A549 (cell line): ENCODE measurements around the gene KDM4B. TPM values are rescaled to one million over a fixed set of nuclear protein-coding genes. Genes with fewer than 3 reads are reported as not detected.

Source experiments
- ATAC-seq, 2 experiments: fragments of 200-7000 bp in 1 of 2; fragments of >200 bp in 1 of 2; cut with Nextera tagmentation in 1 of 2; cut with Tn5 transposase in 1 of 2; 3 replicates each; pipeline versions ENCODE4 v1.8.0 to v1.9.1; 2018 to 2020; ENCODE audit warnings: mild to moderate bottlenecking in 1 of 2, moderate library complexity in 1 of 2
- CTCF ChIA-PET: fragments of 300-600 bp; sonication (Branson Sonifier 250); formaldehyde crosslinking; extraction: SDS; loops from one replicate; lab custom pipeline; 2021; ENCODE audit warnings: antibody characterized with exemption, inconsistent platforms; lab: Yijun Ruan, JAX
- POLR2A ChIA-PET: fragments of 350-600 bp; formaldehyde crosslinking; extraction: SDS; loops from one replicate; lab custom pipeline; 2021; ENCODE audit warnings: antibody characterized with exemption, inconsistent platforms; lab: Yijun Ruan, JAX
- DNase-seq, 2 experiments: peaks; one replicate each; pipeline versions ENCODE4 v3.0.0 to v3.0.0-alpha.2; 2011 to 2016; ENCODE audit warnings: low read depth in 1 of 2, low spot score in 1 of 2
- FAIRE-seq: peaks from 2 replicates; lab custom pipeline; 2011; peaks lifted over from hg19 to GRCh38; lab: Jason Lieb, UNC
- H3K27ac ChIP-seq, 2 experiments: fragments of >200 bp; sonication (Bioruptor Twin); formaldehyde crosslinking; 3 replicates each; pipeline ENCODE4 v1.5.1; 2016 to 2017
- H3K4me1 ChIP-seq: fragments of >200 bp; sonication (Bioruptor Twin); formaldehyde crosslinking; 3 replicates; pipeline ENCODE4 v1.6.1; 2016
- H3K4me2 ChIP-seq: fragments of >200 bp; sonication (Bioruptor Twin); formaldehyde crosslinking; 3 replicates; pipeline ENCODE4 v1.6.1; 2016
- H3K4me3 ChIP-seq: fragments of >200 bp; sonication (Bioruptor Twin); formaldehyde crosslinking; 3 replicates; pipeline ENCODE4 v1.5.1; 2016
- H3K9me3 ChIP-seq: fragments of >200 bp; sonication (Bioruptor Twin); formaldehyde crosslinking; 3 replicates; pipeline ENCODE4 v1.6.1; 2016
- CEBPB ChIP-seq, 2 experiments: fragments of >200 bp in 1 of 2; sonication (Bioruptor Twin) in 1 of 2; formaldehyde crosslinking in 1 of 2; IDR thresholded peaks; 2 replicates each; pipeline ENCODE4 v1.6.1; 2012 to 2016
- EHF ChIP-seq: fragments of 250-450 bp; sonication (Bioruptor Pico); IDR thresholded peaks from 2 replicates; pipeline ENCODE4 v1.5.0; 2020; ENCODE audit warnings: mild to moderate bottlenecking
- ESRRA ChIP-seq: fragments of 150-350 bp; IDR thresholded peaks from 2 replicates; pipeline ENCODE4 v1.6.1; 2014; ENCODE audit warnings: mild to moderate bottlenecking, low read length, borderline replicate concordance
- GATA3 ChIP-seq: IDR thresholded peaks from 2 replicates; pipeline ENCODE4 v1.6.1; 2012; ENCODE audit warnings: borderline replicate concordance
- HEYL ChIP-seq: fragments of 250-450 bp; sonication (Bioruptor Pico); IDR thresholded peaks from 2 replicates; pipeline ENCODE4 v1.8.0; 2021; ENCODE audit warnings: mild to moderate bottlenecking, moderate library complexity
- HOXB5 ChIP-seq: fragments of 250-450 bp; sonication (Bioruptor Pico); IDR thresholded peaks from 2 replicates; pipeline ENCODE4 v1.5.0; 2020; ENCODE audit warnings: mild to moderate bottlenecking, moderate library complexity
- KDM1A ChIP-seq: fragments of 200-600 bp; sonication (generic); IDR thresholded peaks from 2 replicates; pipeline ENCODE4 v1.6.1; 2016; ENCODE audit warnings: low read depth, mild to moderate bottlenecking
- KDM5A ChIP-seq: fragments of 200-600 bp; sonication (generic); IDR thresholded peaks from 2 replicates; pipeline ENCODE4 v1.6.1; 2016; ENCODE audit warnings: antibody characterized with exemption, mild to moderate bottlenecking
- MAFK ChIP-seq: fragments of 450-650 bp; IDR thresholded peaks from 2 replicates; pipeline ENCODE4 v1.6.1; 2014; ENCODE audit not compliant: partially characterized antibody
- MAZ ChIP-seq: fragments of 150-350 bp; IDR thresholded peaks from 2 replicates; pipeline ENCODE4 v1.6.1; 2014; ENCODE audit warnings: antibody characterized with exemption, low read depth, low read length, borderline replicate concordance
- MYC ChIP-seq: IDR thresholded peaks from 2 replicates; pipeline ENCODE4 v1.6.1; 2012; ENCODE audit warnings: mild to moderate bottlenecking, inconsistent platforms, low read length, improper control_type of control experiment, borderline replicate concordance
- NR3C1 ChIP-seq: fragments of >200 bp; sonication (Bioruptor Twin); formaldehyde crosslinking; IDR thresholded peaks from 3 replicates; pipeline ENCODE4 v1.6.1; 2017
- POLR2AphosphoS2 ChIP-seq: conservative IDR thresholded peaks from 2 replicates; pipeline ENCODE4 v1.6.1; 2012; ENCODE audit warnings: low read length, improper control_type of control experiment, inconsistent platforms
- RAD21 ChIP-seq, 2 experiments: fragments of >200 bp in 1 of 2; sonication (Bioruptor Twin) in 1 of 2; formaldehyde crosslinking in 1 of 2; IDR thresholded peaks in 1 of 2; conservative IDR thresholded peaks in 1 of 2; 2 replicates in 1 of 2; 3 replicates in 1 of 2; pipeline ENCODE4 v1.6.1; 2012 to 2018; ENCODE audit warnings: inconsistent platforms in 1 of 2
- RFX5 ChIP-seq: fragments of 450-650 bp; IDR thresholded peaks from 2 replicates; pipeline ENCODE4 v1.7.1; 2014; ENCODE audit warnings: antibody characterized with exemption, mild to moderate bottlenecking, moderate library complexity
- RNF2 ChIP-seq: fragments of 200-600 bp; sonication (generic); IDR thresholded peaks from 2 replicates; pipeline ENCODE4 v1.6.1; 2016; ENCODE audit warnings: low read depth, mild to moderate bottlenecking, antibody characterized with exemption, moderate library complexity, borderline replicate concordance
- SMC3 ChIP-seq: fragments of >200 bp; sonication (Bioruptor Twin); formaldehyde crosslinking; IDR thresholded peaks from 3 replicates; pipeline ENCODE4 v1.6.1; 2018; ENCODE audit warnings: inconsistent platforms
- SREBF2 ChIP-seq: fragments of 450-650 bp; IDR thresholded peaks from 2 replicates; pipeline ENCODE4 v1.6.1; 2014; ENCODE audit warnings: mild to moderate bottlenecking, moderate library complexity
- ZC3H11A ChIP-seq: fragments of 450-650 bp; IDR thresholded peaks from 2 replicates; pipeline ENCODE4 v1.6.1; 2014; ENCODE audit warnings: antibody characterized with exemption, mild to moderate bottlenecking
- ZSCAN20 ChIP-seq: fragments of 250-450 bp; sonication (Bioruptor Pico); IDR thresholded peaks from 2 replicates; pipeline ENCODE4 v1.8.0; 2022; ENCODE audit warnings: mild to moderate bottlenecking, moderate library complexity
- WGBS: methylation state at CpG from one replicate; pipeline ENCODE4 v1.1.6; 2017; ENCODE audit errors: missing lambda C conversion rate; 5-methylcytosine and 5-hydroxymethylcytosine counted together
- polyA plus RNA-seq, 4 experiments: library from polyadenylated mRNA; depleted of rRNA in 3 of 4; stranded (reverse); fragments of >200 nt; fragmentation: RNase III in 1 of 4; extraction: RNeasy Plus Mini Kit Qiagen cat#74134 plus additional on column Dnase treatment in 1 of 4; gene quantifications; 2 replicates in 3 of 4; 3 replicates in 1 of 4; pipeline ENCODE4 v1.2.3, GENCODE V29; 2011 to 2017
- TF ChIP-seq, protein P1 (sequence below): fragments of 250-450 bp; sonication (Bioruptor Pico); IDR thresholded peaks from 2 replicates; pipeline ENCODE4 v1.5.0; 2021; ENCODE audit warnings: mild to moderate bottlenecking, moderate library complexity, borderline replicate concordance
- TF ChIP-seq, protein P2 (sequence below): IDR thresholded peaks from 2 replicates; pipeline ENCODE4 v1.6.1; 2012; ENCODE audit warnings: low read depth, borderline replicate concordance
- TF ChIP-seq, protein P3 (sequence below): fragments of >200 bp; sonication (Bioruptor Twin); formaldehyde crosslinking; IDR thresholded peaks from 3 replicates; pipeline ENCODE4 v1.6.1; 2016
- TF ChIP-seq, protein P4 (sequence below): fragments of >200 bp; sonication (Bioruptor Twin); formaldehyde crosslinking; IDR thresholded peaks from 3 replicates; pipeline ENCODE4 v1.5.1; 2016
- TF ChIP-seq, protein P5 (sequence below): fragments of >200 bp; sonication (Bioruptor Twin); formaldehyde crosslinking; IDR thresholded peaks from 2 replicates; pipeline ENCODE4 v1.6.1; 2016
- TF ChIP-seq, protein P6 (sequence below): IDR thresholded peaks from 2 replicates; pipeline ENCODE4 v1.6.1; 2012

Gene KDM4B
- polyA plus RNA-seq, 2 of the 4 experiments (the other 2 are of a cell fraction), result 3.0 to 4.6 TPM

DNA sequence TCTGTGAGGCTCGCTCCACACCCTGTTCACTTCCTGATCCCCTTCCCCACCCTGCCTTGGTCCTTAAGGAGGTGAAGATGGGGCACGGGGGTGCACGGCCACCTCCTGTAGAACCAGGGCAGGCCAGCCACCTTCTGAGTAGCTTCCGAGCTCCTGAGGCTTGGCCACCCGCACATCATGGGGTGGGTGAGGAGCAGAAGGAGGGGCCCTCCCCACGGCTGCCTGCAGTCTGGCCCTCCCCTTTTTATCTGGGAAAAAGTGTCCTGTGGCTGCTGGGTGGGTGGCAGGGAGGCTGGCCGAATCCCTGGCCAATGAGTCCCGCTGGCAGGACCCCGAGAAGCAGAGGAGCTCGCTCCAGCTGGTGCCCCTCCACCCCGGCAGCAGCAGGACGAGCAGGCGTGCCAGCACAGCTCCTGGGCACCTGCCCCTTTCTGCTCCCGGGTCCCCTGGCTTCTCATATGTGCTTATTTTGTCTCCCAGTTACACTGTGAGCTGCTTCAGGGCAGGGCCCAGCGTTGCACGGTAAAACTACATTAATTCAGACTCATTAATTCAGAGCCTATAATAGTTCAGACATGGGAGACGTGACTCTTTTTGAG lies 135.0 kb downstream of the KDM4B start:
- DNase-seq (no peak), FAIRE-seq (no peak)
- H3K27ac ChIP-seq, result no peak overlapping the region
- H3K9me3 ChIP-seq, result peaks cover 16% of the 10 kb centered on the region
- 88% methylated on average over 11 of the region's 17 CpGs for WGBS
- H3K4me1 ChIP-seq, result no peaks in the 10 kb centered on the region
- TF ChIP-seq, protein P1, sequence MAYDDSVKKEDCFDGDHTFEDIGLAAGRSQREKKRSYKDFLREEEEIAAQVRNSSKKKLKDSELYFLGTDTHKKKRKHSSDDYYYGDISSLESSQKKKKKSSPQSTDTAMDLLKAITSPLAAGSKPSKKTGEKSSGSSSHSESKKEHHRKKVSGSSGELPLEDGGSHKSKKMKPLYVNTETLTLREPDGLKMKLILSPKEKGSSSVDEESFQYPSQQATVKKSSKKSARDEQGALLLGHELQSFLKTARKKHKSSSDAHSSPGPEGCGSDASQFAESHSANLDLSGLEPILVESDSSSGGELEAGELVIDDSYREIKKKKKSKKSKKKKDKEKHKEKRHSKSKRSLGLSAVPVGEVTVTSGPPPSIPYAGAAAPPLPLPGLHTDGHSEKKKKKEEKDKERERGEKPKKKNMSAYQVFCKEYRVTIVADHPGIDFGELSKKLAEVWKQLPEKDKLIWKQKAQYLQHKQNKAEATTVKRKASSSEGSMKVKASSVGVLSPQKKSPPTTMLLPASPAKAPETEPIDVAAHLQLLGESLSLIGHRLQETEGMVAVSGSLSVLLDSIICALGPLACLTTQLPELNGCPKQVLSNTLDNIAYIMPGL (CRISPR knock-in tag), result no peak
- TF ChIP-seq MAZ, result no peak
- TF ChIP-seq, protein P2, sequence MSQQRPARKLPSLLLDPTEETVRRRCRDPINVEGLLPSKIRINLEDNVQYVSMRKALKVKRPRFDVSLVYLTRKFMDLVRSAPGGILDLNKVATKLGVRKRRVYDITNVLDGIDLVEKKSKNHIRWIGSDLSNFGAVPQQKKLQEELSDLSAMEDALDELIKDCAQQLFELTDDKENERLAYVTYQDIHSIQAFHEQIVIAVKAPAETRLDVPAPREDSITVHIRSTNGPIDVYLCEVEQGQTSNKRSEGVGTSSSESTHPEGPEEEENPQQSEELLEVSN, result no peak
- no peak for TF ChIP-seq MYC
- TF ChIP-seq, protein P3, sequence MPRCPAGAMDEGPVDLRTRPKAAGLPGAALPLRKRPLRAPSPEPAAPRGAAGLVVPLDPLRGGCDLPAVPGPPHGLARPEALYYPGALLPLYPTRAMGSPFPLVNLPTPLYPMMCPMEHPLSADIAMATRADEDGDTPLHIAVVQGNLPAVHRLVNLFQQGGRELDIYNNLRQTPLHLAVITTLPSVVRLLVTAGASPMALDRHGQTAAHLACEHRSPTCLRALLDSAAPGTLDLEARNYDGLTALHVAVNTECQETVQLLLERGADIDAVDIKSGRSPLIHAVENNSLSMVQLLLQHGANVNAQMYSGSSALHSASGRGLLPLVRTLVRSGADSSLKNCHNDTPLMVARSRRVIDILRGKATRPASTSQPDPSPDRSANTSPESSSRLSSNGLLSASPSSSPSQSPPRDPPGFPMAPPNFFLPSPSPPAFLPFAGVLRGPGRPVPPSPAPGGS, result no peak
- TF ChIP-seq GATA3, result no peak
- TF ChIP-seq KDM1A, result no peak
- TF ChIP-seq KDM5A, result no peak
- TF ChIP-seq ZSCAN20 (CRISPR knock-in tag), result no peak
- no peak for TF ChIP-seq HEYL (CRISPR knock-in tag)
- no peak for TF ChIP-seq MAFK
- no peak for TF ChIP-seq RAD21 (conservative IDR thresholded peaks at IDR 0.05 in 1 of 2, IDR thresholded peaks at IDR 0.05 in 1 of 2)
- TF ChIP-seq, protein P4, sequence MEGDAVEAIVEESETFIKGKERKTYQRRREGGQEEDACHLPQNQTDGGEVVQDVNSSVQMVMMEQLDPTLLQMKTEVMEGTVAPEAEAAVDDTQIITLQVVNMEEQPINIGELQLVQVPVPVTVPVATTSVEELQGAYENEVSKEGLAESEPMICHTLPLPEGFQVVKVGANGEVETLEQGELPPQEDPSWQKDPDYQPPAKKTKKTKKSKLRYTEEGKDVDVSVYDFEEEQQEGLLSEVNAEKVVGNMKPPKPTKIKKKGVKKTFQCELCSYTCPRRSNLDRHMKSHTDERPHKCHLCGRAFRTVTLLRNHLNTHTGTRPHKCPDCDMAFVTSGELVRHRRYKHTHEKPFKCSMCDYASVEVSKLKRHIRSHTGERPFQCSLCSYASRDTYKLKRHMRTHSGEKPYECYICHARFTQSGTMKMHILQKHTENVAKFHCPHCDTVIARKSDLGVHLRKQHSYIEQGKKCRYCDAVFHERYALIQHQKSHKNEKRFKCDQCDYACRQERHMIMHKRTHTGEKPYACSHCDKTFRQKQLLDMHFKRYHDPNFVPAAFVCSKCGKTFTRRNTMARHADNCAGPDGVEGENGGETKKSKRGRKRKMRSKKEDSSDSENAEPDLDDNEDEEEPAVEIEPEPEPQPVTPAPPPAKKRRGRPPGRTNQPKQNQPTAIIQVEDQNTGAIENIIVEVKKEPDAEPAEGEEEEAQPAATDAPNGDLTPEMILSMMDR, result no peak
- TF ChIP-seq, protein P5, sequence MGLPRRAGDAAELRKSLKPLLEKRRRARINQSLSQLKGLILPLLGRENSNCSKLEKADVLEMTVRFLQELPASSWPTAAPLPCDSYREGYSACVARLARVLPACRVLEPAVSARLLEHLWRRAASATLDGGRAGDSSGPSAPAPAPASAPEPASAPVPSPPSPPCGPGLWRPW, result no peak
- no peak for TF ChIP-seq EHF (CRISPR knock-in tag)
- no peak for TF ChIP-seq RNF2
- TF ChIP-seq CEBPB (IDR thresholded peaks at IDR 0.05), result no peak
- TF ChIP-seq RFX5, result no peak
- TF ChIP-seq, protein P6, sequence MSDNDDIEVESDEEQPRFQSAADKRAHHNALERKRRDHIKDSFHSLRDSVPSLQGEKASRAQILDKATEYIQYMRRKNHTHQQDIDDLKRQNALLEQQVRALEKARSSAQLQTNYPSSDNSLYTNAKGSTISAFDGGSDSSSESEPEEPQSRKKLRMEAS, result no peak
- no peak for TF ChIP-seq SREBF2
- TF ChIP-seq, all 56 proteins: peak for 0
- ChIA-PET CTCF (interaction anchor here (0.6 to 1.6 kb wide), 2 partner anchors 12 to 55 kb away, joined by 3 to 5 read pairs; no protein-coding TSS in a partner anchor), POLR2A (no interaction called here)
- no peak for ATAC-seq
- Histone ChIP-seq H3K4me3 (no peak overlapping the region), H3K4me2 (no peak overlapping the region)

DNA sequence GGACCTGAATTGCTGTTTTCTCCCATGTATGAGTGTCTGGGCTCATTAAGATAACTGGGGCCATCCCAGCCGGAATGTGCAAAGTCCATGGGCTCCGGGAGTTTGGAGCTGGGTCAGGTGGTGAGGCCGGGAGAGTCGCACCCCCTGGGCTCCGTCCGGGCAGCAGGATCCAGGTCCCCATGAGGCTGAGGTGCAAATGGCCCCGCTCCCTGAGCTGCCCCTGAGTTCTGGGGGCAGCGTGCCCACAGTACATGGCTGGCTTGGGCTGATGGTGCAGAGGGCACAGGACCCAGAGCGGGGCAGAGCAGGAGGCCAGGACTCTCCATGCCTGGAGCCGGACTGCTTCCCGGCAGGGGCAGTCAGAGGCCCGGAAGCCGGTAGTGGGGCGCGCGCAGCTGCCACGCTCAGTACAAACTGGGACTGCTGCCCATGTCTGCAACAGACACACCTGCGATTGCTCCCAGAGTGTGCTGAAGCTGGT lies 136.0 kb downstream of the KDM4B start:
- Histone ChIP-seq H3K4me3 (no peak overlapping the region), H3K9me3 (peaks cover 6% of the 10 kb centered on the region), H3K27ac (no peak overlapping the region), H3K4me2 (no peak overlapping the region), H3K4me1 (no peaks in the 10 kb centered on the region)
- DNase-seq (no peak), FAIRE-seq (no peak), ATAC-seq (no peak)
- ChIA-PET POLR2A (no interaction called here), CTCF (no interaction called here)
- 78% methylated on average over 3 of the region's 18 CpGs for WGBS
- TF ChIP-seq MAZ (no peak), RNF2 (no peak), KDM5A (no peak), MYC (no peak), HOXB5 (CRISPR knock-in tag) (no peak), POLR2AphosphoS2 (no peak), ESRRA (no peak), CEBPB (IDR thresholded peaks at IDR 0.05) (no peak), ZC3H11A (no peak), NR3C1 (no peak), SMC3 (no peak), KDM1A (no peak)
- TF ChIP-seq, protein P6, result no peak
- TF ChIP-seq, protein P1 (CRISPR knock-in tag), result no peak
- TF ChIP-seq, protein P3, result no peak
